K562 (cell line): ENCODE results near the gene ARAP1. TPM values are rescaled to one million over a fixed set of nuclear protein-coding genes. Genes with fewer than 3 reads are reported as not detected.

Experiments
- ATAC-seq: fragments of 200-7000 bp; cut with Tn5 transposase; 3 replicates; pipeline ENCODE4 v1.9.1; 2020; ENCODE audit warnings: moderate library complexity
- BruUV-seq: library from RNA; stranded (reverse); fragments of 400-500 nt; replicated peaks from 2 replicates; lab custom pipeline; 2021; lab: Mats Ljungman, UMichigan
- CTCF ChIA-PET: fragments of 300-600 bp; formaldehyde crosslinking; extraction: SDS; loops from one replicate; lab custom pipeline; 2021; ENCODE audit warnings: low intra/inter-chr PET ratio; lab: Yijun Ruan, JAX
- POLR2A ChIA-PET: fragments of 300-600, 350-650 bp; sonication (Branson Sonifier 250); formaldehyde crosslinking; extraction: SDS; loops from one replicate; lab custom pipeline; 2021; ENCODE audit warnings: antibody characterized with exemption, inconsistent platforms; lab: Yijun Ruan, JAX
- DNase-seq, 4 experiments: peaks; one replicate each; pipeline versions ENCODE4 v3.0.0 to v3.0.0-alpha.2; 2011 to 2018; ENCODE audit warnings: low spot score in 3 of 4, mixed read lengths in 3 of 4; ENCODE audit errors: extremely low read depth in 1 of 4
- FAIRE-seq: peaks from 2 replicates; lab custom pipeline; 2011; peaks lifted over from hg19 to GRCh38; lab: Jason Lieb, UNC
- H2AFZ ChIP-seq: 2 replicates; pipeline ENCODE4 v1.6.0; 2011; ENCODE audit warnings: low read depth, low read length, control low read depth, inconsistent platforms
- H3K27ac ChIP-seq: fragments of 200-600 bp; 3 replicates; pipeline ENCODE4 v1.8.0; 2011; ENCODE audit warnings: low read depth, mild to moderate bottlenecking, control low read depth, inconsistent platforms, low read length, moderate library complexity, mixed read lengths; ENCODE audit errors: extremely low read depth
- H3K27me3 ChIP-seq, 2 experiments: fragments of 300-600 bp in 1 of 2; 2 replicates in 1 of 2; 3 replicates in 1 of 2; pipeline versions ENCODE4 v1.6.0 to v1.8.0; 2011; ENCODE audit warnings: inconsistent platforms in 2 of 2, low read length in 2 of 2, mild to moderate bottlenecking in 1 of 2, mixed read lengths in 1 of 2, moderate library complexity in 1 of 2; ENCODE audit not compliant: control insufficient read depth in 2 of 2, insufficient read depth in 2 of 2
- H3K36me3 ChIP-seq: fragments of 300-600 bp; 3 replicates; pipeline ENCODE4 v1.8.0; 2011; ENCODE audit warnings: mild to moderate bottlenecking, low read length, inconsistent platforms; ENCODE audit not compliant: control insufficient read depth, insufficient read depth
- H3K4me1 ChIP-seq, 2 experiments: fragments of 200-600 bp in 1 of 2; replicated peaks in 1 of 2; 2 replicates in 1 of 2; 3 replicates in 1 of 2; pipeline versions ENCODE4 v1.5.1 to v1.8.0; 2011; ENCODE audit warnings: inconsistent platforms in 2 of 2, low read length in 2 of 2, mild to moderate bottlenecking in 1 of 2, mixed read lengths in 1 of 2, moderate library complexity in 1 of 2; ENCODE audit not compliant: control insufficient read depth in 2 of 2, insufficient read depth in 2 of 2
- H3K4me2 ChIP-seq: 2 replicates; pipeline ENCODE4 v1.6.1; 2011; ENCODE audit warnings: low read length, control low read depth, inconsistent platforms, mixed read lengths; ENCODE audit not compliant: insufficient read depth
- H3K4me3 ChIP-seq: fragments of 200-600 bp; sonication (generic), shearing (Covaris generic); 2 replicates; pipeline ENCODE4 v1.5.1; 2016; ENCODE audit warnings: control low read depth, inconsistent platforms
- H3K79me2 ChIP-seq: fragments of 200-600 bp; 3 replicates; pipeline ENCODE4 v1.8.0; 2011; ENCODE audit warnings: low read length, inconsistent platforms; ENCODE audit not compliant: control insufficient read depth, insufficient read depth
- H3K9ac ChIP-seq, 2 experiments: 2 replicates each; pipeline versions ENCODE4 v1.6.0 to v1.6.1; 2011; ENCODE audit warnings: low read depth in 2 of 2, low read length in 2 of 2, control low read depth in 1 of 2, inconsistent platforms in 1 of 2, mild to moderate bottlenecking in 1 of 2, mixed read lengths in 1 of 2; ENCODE audit not compliant: insufficient read depth in 1 of 2
- H3K9me1 ChIP-seq: one replicate; pipeline ENCODE4 v1.6.0; 2011; ENCODE audit warnings: inconsistent platforms, mild to moderate bottlenecking, low read length, moderate library complexity; ENCODE audit not compliant: control insufficient read depth, insufficient read depth
- H3K9me3 ChIP-seq: replicated peaks from 2 replicates; pipeline ENCODE4 v1.5.1; 2011; ENCODE audit warnings: low read depth, low read length, inconsistent platforms; ENCODE audit not compliant: control insufficient read depth, insufficient read depth
- H4K20me1 ChIP-seq: replicated peaks from 2 replicates; pipeline ENCODE4 v1.6.1; 2011; ENCODE audit warnings: low read length, inconsistent platforms, mixed read lengths; ENCODE audit not compliant: control insufficient read depth, insufficient read depth
- POLR2A ChIP-seq: fragments of 450-650 bp; conservative IDR thresholded peaks from 2 replicates; pipeline ENCODE4 v1.6.1; 2016
- ZFP36 ChIP-seq: fragments of 150-350 bp; IDR thresholded peaks from 2 replicates; pipeline ENCODE4 v1.6.1; 2018; ENCODE audit warnings: low read length, low read depth; ENCODE audit not compliant: partially characterized antibody
- ZKSCAN8 ChIP-seq: fragments of 200-800 bp; sonication (Bioruptor generic); IDR thresholded peaks from 2 replicates; pipeline ENCODE4 v1.6.1; 2016; ENCODE audit warnings: missing genetic modification characterization, missing compliant biosample characterization
- WGBS: fragments of 100-300 bp; shearing (Covaris generic); methylation state at CpG from one replicate; pipeline ENCODE4 v1.1.6; 2016; ENCODE audit warnings: low coverage, mixed read lengths; ENCODE audit not compliant: insufficient coverage; ENCODE audit errors: missing lambda C conversion rate; 5-methylcytosine and 5-hydroxymethylcytosine counted together
- in situ Hi-C: fragments of 300-500 bp; cut with MboI; formaldehyde crosslinking; loops from 4 replicates; pipeline ENCODE4 v1.15.0; 2018; ENCODE audit warnings: inconsistent platforms, mixed read lengths
- intact Hi-C: fragments of 100-400 bp; cut with micrococcal nuclease; formaldehyde crosslinking; loops from 2 replicates; pipeline ENCODE4 v1.14.2; 2022
- polyA plus RNA-seq, 8 experiments: library from polyadenylated mRNA; depleted of rRNA in 4 of 8; stranded (reverse) in 5 of 8; unstranded in 3 of 8; fragments of >200 nt; fragmentation: Nextera tagmentation in 2 of 8; fragmentation: Illumina TruSeq in 1 of 8; extraction: Ambion mirVana in 2 of 8; extraction: Trizol in 1 of 8; gene quantifications; 2 replicates each; pipeline versions ENCODE4 v1.2.1 to v1.2.3, GENCODE V29; 2011 to 2014; ENCODE audit warnings: inconsistent platforms in 1 of 8, missing spikeins in 1 of 8
- total RNA-seq, 7 experiments: library from RNA; depleted of rRNA in 6 of 7; stranded (reverse); fragments of >200 nt in 6 of 7; fragmentation: Illumina TruSeq in 2 of 7; extraction: Trizol in 2 of 7; gene quantifications; 2 replicates each; pipeline versions ENCODE4 v1.2.1 to v1.2.3, GENCODE V29; 2011 to 2021; ENCODE audit warnings: low replicate concordance in 1 of 7
- TF ChIP-seq, protein P1 (sequence below): sonication (generic); IDR thresholded peaks from 2 replicates; pipeline ENCODE4 v1.6.1; 2016

ARAP1 gene
- total and polyA plus RNA-seq, 9 of the 15 experiments (the other 6 are each of a cell fraction or from before 2014, with no cell fraction given): 0.23 to 67.0 (median 24.6) TPM

DNA sequence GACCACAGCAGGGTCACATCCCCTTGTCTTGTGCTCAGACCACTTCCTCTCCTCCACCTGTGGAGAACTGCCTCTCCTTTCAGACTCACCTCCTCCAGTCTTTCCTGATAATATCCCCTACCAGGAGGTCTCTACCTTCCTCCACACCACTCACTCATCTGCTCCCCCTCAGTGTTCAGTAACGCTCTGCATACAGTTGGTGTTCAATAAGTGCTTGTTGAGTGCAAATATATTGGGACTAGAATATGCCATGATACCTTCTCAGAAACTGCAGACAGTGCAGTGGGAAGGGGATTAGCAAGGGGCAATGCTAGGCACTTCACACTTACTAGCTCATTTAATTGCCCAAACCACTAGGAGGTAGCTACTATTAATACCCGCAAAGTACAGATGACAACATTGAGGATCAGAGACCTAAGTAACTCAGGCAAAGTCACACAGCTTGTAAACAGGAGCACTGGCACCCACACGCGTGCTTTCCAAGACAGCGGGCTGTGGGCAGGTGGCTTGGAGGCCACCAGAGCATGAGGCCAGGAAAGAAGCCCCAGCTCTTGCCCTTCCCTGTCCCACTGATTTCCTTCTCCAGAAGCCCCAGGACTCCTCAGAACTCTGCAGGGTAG, 69.9 kb downstream of the ARAP1 start:
- CTCF ChIA-PET: no interaction called here
- whole genome bisulfite sequencing: 75% methylated on average over 5 of the region's 5 CpGs
- Histone ChIP-seq H3K9ac (no peak overlapping the region), H3K36me3 (peaks cover 25% of the 10 kb centered on the region; the same call in 2 of the 3 replicates), H3K4me1 (peaks cover 3 to 35% of the 10 kb centered on the region in 2 experiments; a peak in 4 of 5 replicates), H3K4me2 (no peak overlapping the region), H3K9me1 (peaks cover 5% of the 10 kb centered on the region), H3K27me3 (peaks cover under 1 to 22% of the 10 kb centered on the region in 2 experiments; a peak in 4 of 5 replicates), H3K27ac (no peak overlapping the region), H3K9me3 (no peaks in the 10 kb centered on the region), H2AFZ (no peak overlapping the region), H3K4me3 (no peak overlapping the region), H3K79me2 (no peaks in the 10 kb centered on the region), H4K20me1 (peaks cover 32% of the 10 kb centered on the region)
- DNase-seq (no peak), ATAC-seq (no peak), FAIRE-seq (no peak)
- TF ChIP-seq ZKSCAN8 (CRISPR knock-in tag) (peak; percentile 95), POLR2A (peak; percentile 18; the same call in 1 of the 2 replicates), ZFP36 (peak; percentile 56)
- TF ChIP-seq, protein P1, sequence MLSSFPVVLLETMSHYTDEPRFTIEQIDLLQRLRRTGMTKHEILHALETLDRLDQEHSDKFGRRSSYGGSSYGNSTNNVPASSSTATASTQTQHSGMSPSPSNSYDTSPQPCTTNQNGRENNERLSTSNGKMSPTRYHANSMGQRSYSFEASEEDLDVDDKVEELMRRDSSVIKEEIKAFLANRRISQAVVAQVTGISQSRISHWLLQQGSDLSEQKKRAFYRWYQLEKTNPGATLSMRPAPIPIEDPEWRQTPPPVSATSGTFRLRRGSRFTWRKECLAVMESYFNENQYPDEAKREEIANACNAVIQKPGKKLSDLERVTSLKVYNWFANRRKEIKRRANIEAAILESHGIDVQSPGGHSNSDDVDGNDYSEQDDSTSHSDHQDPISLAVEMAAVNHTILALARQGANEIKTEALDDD: no peak
- POLR2A ChIA-PET: interaction anchor here (1.1 kb wide), 1 partner anchor 37 kb away, joined by 4 read pairs; no protein-coding TSS in a partner anchor
- in situ Hi-C loops: loop anchor here (5.0 kb wide), 1 partner anchor 95 kb away; no protein-coding TSS in a partner anchor
- no TSS peak for BruUV-seq
- intact Hi-C loops: loop anchor here (5.0 kb wide), 1 partner anchor 210 kb away; no protein-coding TSS in a partner anchor
